ENCODE results near the gene WDR77.

The WDR77 gene

GRCh38 chr1:111448918-111449702, at the start of gene WDR77, which contains the start of gene ATP5PB:
WDR77 (minus strand) TSS chr1:111449256; CDS start chr1:111449169, 87 bp downstream.
ATP5PB (plus strand) TSS chr1:111449464; CDS start chr1:111449542, 78 bp downstream.
- peak; percentile 97 for DNase-seq

- no peak for DNase-seq
These were observed 48.5 kb upstream of the WDR77 start for GRCh38 chr1:111497592-111497991.

- DNase-seq: no peak
These were observed 47.3 kb upstream of the WDR77 start for GRCh38 chr1:111496398-111496797.

GRCh38 chr1:111491070-111491469, 42.0 kb upstream of the WDR77 start:
- no peak for DNase-seq

GRCh38 chr1:111490220-111490619, 41.2 kb upstream of the WDR77 start:
- no peak for DNase-seq

GRCh38 chr1:111489604-111490003, 40.5 kb upstream of the WDR77 start:
- DNase-seq: no peak

- DNase-seq: no peak
These were observed 39.6 kb upstream of the WDR77 start for GRCh38 chr1:111488669-111489068.

GRCh38 chr1:111487133-111487532, 38.1 kb upstream of the WDR77 start:
- no peak for DNase-seq

GRCh38 chr1:111486431-111486830, 37.4 kb upstream of the WDR77 start:
- DNase-seq: no peak

- DNase-seq: no peak
These were observed 35.5 kb upstream of the WDR77 start for GRCh38 chr1:111484391-111485026.

- no peak for DNase-seq
These were observed 34.8 kb upstream of the WDR77 start for GRCh38 chr1:111483876-111484275.

GRCh38 chr1:111483166-111483565, 34.1 kb upstream of the WDR77 start:
- no peak for DNase-seq

GRCh38 chr1:111481387-111482221, 32.5 kb upstream of the WDR77 start:
- DNase-seq: peak; percentile 56

GRCh38 chr1:111480674-111481073, 31.6 kb upstream of the WDR77 start:
- no peak for DNase-seq

GRCh38 chr1:111476761-111477309, 27.8 kb upstream of the WDR77 start:
- no peak for DNase-seq

GRCh38 chr1:111476214-111476613, 27.2 kb upstream of the WDR77 start:
- no peak for DNase-seq

- DNase-seq: no peak
These were observed 26.6 kb upstream of the WDR77 start for GRCh38 chr1:111475701-111476100.

- no peak for DNase-seq
These were observed 25.5 kb upstream of the WDR77 start for GRCh38 chr1:111474521-111474920.

- DNase-seq: no peak
These were observed 25.1 kb upstream of the WDR77 start for GRCh38 chr1:111474106-111474505.

- no peak for DNase-seq
These were observed 22.5 kb upstream of the WDR77 start for GRCh38 chr1:111471538-111471937.

GRCh38 chr1:111471012-111471411, 22.0 kb upstream of the WDR77 start:
- no peak for DNase-seq

- DNase-seq: no peak
These were observed 21.5 kb upstream of the WDR77 start for GRCh38 chr1:111470596-111470995.

- DNase-seq: no peak
These were observed 20.5 kb upstream of the WDR77 start for GRCh38 chr1:111469539-111469938.

All from NCI-H2227 treated with DMSO at 0.1 percent for 48 hours (cell line).